ENCODE results near the gene CEBPG.

Gene CEBPG

DNA sequence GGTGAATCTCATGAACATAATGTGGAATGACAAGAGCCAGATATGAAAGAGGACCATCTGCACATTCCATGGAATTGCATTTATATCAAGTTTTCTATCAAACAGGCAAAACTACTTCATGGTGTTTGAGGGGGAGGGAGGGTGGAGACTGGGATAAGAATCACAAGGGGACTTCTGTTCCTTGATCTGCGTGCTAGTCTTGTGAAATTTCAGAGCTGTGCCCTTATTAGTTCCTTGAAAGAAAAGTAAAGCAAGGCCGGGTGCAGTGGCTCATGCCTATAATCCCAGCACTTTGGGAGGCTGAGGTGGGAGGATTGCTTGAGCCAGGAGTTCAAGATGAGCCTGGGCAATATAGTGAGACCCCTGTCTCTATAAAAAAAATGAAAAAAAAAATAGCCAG is 30.2 kb upstream of the CEBPG start:
- no peak overlapping the region for H3K4me3 ChIP-seq (replicated peaks; ENCODE audit: low read depth, low read length)
- TF ChIP-seq, protein P1, sequence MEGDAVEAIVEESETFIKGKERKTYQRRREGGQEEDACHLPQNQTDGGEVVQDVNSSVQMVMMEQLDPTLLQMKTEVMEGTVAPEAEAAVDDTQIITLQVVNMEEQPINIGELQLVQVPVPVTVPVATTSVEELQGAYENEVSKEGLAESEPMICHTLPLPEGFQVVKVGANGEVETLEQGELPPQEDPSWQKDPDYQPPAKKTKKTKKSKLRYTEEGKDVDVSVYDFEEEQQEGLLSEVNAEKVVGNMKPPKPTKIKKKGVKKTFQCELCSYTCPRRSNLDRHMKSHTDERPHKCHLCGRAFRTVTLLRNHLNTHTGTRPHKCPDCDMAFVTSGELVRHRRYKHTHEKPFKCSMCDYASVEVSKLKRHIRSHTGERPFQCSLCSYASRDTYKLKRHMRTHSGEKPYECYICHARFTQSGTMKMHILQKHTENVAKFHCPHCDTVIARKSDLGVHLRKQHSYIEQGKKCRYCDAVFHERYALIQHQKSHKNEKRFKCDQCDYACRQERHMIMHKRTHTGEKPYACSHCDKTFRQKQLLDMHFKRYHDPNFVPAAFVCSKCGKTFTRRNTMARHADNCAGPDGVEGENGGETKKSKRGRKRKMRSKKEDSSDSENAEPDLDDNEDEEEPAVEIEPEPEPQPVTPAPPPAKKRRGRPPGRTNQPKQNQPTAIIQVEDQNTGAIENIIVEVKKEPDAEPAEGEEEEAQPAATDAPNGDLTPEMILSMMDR (IDR thresholded peaks at IDR 0.05; ENCODE audit: low read depth, low read length, missing control alignments), result no peak
- no peak for DNase-seq (ENCODE audit: extremely low read depth, low read depth)

DNA sequence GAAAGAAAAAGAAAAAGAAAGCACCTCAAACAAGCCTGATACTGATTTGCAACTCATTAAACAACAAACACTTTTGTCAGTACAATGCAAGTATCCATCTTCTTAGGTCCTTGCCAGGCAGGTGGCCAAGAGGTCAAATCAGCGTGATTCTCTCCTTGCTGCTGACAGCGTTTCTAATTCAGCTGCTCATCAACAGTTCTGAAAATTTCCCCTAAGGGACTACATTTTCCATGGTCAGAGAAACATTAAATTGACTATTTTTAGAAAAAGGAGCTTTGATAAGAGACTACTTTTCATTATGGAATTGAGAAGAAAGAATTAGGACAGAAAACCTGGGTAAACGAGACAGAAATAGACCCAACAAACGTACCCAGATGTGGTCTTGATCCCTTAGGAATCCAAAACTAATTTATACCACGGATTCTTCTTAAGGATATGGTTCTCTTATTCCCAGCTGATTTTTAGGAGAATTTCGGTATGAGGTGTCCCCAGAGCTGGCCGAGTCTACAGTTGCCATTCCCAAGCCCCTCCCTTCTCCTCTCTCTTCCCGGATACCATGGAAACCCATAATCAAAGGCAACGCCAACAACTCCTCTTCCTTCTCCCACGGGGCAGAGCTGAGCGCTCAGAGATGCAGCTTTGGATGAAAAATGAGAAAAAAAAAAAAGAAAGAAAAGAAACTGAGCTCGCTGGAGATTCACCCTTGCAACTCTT is 29.5 kb upstream of the CEBPG start:
- H3K4me3 ChIP-seq (replicated peaks; ENCODE audit: low read depth, low read length), result no peak overlapping the region
- no peak for DNase-seq (ENCODE audit: extremely low read depth, low read depth)
- TF ChIP-seq, protein P1 (IDR thresholded peaks at IDR 0.05; ENCODE audit: low read depth, low read length, missing control alignments), result no peak

- TF ChIP-seq, protein P1 (IDR thresholded peaks at IDR 0.05; ENCODE audit: low read depth, low read length, missing control alignments), result no peak
- DNase-seq (ENCODE audit: extremely low read depth, low read depth), result no peak
Measured at GRCh38 chr19:33344573-33344925, 29.0 kb upstream of the CEBPG start.

DNA sequence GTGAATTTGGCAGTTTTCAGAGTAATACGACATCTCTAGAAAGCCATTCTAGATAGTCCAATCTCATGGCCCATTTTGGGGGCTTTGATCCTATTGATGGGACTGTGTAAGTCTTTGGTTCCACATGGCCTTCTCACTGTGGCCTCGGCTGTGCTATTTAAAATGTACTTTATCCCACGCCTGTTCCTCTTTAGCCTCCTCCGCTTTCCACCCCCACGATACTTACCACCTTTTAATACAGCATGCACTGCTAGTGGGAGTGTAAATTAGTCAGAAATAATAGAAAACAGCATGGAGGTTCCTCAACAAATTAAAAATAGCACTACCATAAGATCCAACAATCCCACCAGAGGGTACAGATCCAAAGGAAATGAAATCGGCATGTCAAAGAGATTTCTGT is 28.3 kb upstream of the CEBPG start:
- H3K4me3 ChIP-seq (replicated peaks; ENCODE audit: low read depth, low read length), result no peak overlapping the region
- DNase-seq (ENCODE audit: extremely low read depth, low read depth), result no peak
- TF ChIP-seq, protein P1 (IDR thresholded peaks at IDR 0.05; ENCODE audit: low read depth, low read length, missing control alignments), result no peak

More at GRCh38 chr19:33344573-33344925, 29.0 kb upstream of the CEBPG start:
- H3K4me3 ChIP-seq (replicated peaks; ENCODE audit: low read depth, low read length), result no peak overlapping the region

- DNase-seq (ENCODE audit: extremely low read depth, low read depth), result no peak
- TF ChIP-seq, protein P1 (IDR thresholded peaks at IDR 0.05; ENCODE audit: low read depth, low read length, missing control alignments), result no peak
- H3K4me3 ChIP-seq (replicated peaks; ENCODE audit: low read depth, low read length), result no peak overlapping the region
Measured at GRCh38 chr19:33346665-33347064, 26.8 kb upstream of the CEBPG start.

DNA sequence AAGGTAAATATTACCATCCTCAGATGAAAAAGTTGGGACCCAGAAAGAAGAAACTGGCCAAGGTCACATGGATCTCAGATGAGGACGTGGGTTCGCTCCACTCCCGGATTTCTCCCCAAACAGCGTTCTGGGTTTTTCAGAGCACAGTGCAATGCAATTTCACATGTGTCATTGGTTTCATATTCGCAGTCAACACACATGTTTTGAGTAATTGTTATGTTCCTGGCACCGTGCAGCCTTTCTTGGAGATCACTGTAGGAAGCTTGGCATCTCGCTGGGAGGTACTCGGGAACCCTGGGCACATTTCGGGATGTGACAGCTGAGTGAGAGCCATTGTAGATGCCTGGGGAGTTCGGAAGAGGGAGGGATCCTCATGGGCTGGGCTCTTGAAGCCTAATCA is 26.2 kb upstream of the CEBPG start:
- TF ChIP-seq, protein P1 (IDR thresholded peaks at IDR 0.05; ENCODE audit: low read depth, low read length, missing control alignments), result no peak
- no peak overlapping the region for H3K4me3 ChIP-seq (replicated peaks; ENCODE audit: low read depth, low read length)
- DNase-seq (ENCODE audit: extremely low read depth, low read depth), result no peak
